T47D (cell line): Measurements from ENCODE around the gene ELL2.
"Not testable (repeated sequence)": the region's sequence is repeated elsewhere in the genome, so short reads cannot be mapped to it uniquely, and the experiment has no call there.

Experiments used
- DNase-seq, 2 experiments: peaks; one replicate each; pipeline versions ENCODE4 v3.0.0 to v3.0.0-alpha.2; 2011 to 2012; ENCODE audit warnings: low read depth in 1 of 2, low spot score in 1 of 2
- JUND ChIP-seq: IDR thresholded peaks from 2 replicates; pipeline ENCODE4 v1.6.1; 2012; ENCODE audit warnings: low read depth
- in situ Hi-C: cut with HindIII; loops from 2 replicates; pipeline ENCODE4 v1.10.0; 2016; ENCODE audit warnings: low sequenced_read_pairs, low pct_unique_long_range_greater_than_20kb

Gene ELL2

DNA sequence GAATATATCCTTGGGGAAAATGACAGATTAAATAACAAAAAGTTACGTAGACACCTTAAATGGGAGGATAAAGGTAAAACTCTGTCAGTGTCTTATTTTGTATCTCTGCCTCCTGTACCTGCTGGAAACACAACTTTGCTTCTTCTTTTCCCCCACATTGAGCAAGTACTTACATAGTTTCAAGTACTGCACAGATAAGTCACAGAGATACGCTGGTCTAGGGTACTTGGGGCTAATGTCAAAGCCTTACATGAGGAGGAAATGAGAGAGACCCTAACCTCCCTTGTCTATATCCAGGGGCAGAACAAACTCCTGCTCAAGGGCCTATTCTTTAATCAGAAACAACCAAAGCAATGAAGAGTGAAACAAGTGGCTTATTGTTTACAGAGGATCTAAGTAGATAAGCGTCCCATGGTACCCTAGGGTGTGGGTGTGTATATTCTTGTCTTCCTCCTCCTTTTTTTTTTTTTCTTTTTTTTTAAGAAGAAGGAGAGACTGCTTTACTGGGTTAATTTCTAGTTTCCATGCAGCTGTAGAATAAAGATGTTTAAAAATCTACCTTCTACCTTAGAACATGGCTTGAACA lies 43.1 kb downstream of the ELL2 start:
- no peak for DNase-seq
- in situ Hi-C loops, result no loop called here
- TF ChIP-seq JUND, result no peak

DNA sequence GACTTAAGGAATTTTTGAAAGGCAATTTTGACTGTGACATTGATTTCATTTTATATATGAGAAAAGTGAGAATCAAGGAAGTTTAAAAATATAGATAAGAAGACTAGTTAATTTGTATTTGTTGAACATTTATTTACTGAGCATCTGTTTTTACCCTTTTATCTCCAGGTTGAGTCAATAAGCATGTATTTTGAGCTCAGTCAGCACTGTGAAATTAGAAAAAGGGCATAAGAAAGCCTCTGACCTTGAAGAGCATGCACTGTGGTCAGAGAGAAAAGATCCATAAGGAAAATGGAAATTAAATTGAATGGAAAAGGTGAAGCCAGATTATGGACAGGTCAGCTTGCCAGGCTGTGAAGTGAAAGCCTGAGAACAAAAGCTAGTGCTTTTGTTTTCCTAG lies 44.4 kb downstream of the ELL2 start:
- no peak for DNase-seq
- TF ChIP-seq JUND, result no peak
- in situ Hi-C loops, result no loop called here

- TF ChIP-seq JUND, result no peak
- in situ Hi-C loops, result no loop called here
- DNase-seq, result no peak
Observed at GRCh38 chr5:95916687-95917085, 45.0 kb downstream of the ELL2 start.

DNA sequence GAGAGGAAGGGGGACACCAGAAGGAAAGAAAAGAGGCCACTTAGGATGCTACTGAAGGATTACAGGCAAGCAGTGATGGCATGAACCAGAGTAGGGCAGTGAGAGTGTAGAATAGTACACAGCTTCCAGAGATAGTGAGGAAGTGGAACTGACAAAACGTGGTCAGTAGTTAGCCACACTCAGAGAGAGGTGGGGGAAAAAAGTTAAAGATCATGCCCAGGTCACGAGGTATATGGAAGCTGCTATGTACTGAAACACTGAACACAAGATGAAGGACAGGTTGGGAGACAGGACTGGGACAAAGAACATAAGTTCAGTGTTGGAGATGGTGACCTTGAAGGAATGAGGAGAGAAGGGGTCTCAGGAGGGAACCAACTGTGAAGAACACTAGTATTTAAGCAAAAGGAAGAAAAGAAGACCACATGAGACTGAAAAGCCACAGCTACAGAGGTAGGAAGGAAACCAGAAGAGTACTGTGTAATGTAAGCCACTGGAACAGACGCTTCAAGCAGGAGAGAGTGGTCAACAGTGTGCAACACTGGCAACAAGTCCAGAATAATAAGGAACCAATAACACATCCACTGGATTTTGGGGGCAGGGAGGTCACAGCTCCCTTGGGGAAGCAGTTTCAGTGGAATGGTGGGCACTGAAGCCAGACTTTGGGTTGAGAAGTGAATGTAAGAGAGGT lies 45.5 kb downstream of the ELL2 start:
- no peak for DNase-seq
- in situ Hi-C loops, result no loop called here
- TF ChIP-seq JUND, result no peak

DNA sequence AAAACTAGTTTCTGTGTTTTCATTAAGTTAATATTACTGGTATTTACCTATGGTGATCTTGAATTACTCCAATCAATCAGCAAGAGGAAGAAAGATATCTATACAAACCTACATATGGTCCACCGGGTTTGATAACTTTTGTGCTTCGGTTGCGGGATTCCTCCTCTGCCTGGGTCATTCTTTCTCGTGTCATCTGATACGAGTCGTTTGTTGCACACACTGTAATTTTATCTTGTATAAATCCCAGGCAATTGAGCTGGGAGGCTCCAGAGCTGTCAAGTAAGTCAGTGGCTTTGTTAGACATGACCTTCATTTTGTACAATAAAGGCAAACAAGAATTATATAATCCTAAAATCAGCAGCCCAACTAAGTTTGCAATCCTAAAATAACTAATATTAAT lies 48.0 kb downstream of the ELL2 start:
- in situ Hi-C loops, result no loop called here
- no peak for TF ChIP-seq JUND
- DNase-seq, result no peak

- no peak for TF ChIP-seq JUND
- DNase-seq, result no peak
- in situ Hi-C loops, result no loop called here
Observed at GRCh38 chr5:95912029-95912428, 49.6 kb downstream of the ELL2 start.

DNA sequence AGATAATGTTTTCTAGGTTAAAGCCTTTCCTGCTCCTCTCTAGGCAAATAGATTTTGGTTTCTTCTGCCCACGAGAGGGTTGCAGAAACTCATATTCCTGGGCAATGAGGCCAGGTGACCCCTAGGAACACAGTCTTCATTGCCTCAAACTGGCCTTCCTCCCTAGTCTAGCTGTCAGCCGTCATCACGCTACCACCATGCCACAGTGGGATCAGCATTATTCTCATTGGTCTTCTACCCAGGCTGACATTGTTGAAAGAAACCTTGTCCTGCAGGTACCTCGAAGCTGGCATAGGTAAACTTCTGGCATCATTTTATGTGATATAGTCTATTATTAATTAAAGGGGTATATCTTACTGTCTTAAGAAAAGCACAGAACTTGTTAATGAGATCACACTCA lies 51.1 kb downstream of the ELL2 start:
- in situ Hi-C loops, result no loop called here
- TF ChIP-seq JUND, result no peak
- no peak for DNase-seq

DNA sequence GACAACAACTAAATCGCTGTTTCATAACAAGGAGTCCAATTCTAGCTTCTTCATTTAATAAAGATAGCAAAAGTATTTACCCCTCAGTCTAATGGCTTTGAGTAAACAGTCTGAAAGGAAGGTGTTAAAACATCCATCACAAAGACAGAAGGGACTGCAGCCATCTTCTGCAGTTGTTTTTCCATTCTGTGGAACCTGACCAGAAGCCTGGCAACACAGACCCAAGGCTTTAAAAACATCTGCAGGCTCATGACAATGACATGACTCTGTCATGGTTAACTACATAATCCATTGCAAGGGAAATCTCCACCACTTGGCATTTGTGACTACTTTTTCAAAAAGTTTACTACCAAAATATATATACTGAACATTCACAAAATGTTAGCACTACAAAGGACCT lies 51.9 kb downstream of the ELL2 start:
- TF ChIP-seq JUND, result no peak
- in situ Hi-C loops, result no loop called here
- no peak for DNase-seq

DNA sequence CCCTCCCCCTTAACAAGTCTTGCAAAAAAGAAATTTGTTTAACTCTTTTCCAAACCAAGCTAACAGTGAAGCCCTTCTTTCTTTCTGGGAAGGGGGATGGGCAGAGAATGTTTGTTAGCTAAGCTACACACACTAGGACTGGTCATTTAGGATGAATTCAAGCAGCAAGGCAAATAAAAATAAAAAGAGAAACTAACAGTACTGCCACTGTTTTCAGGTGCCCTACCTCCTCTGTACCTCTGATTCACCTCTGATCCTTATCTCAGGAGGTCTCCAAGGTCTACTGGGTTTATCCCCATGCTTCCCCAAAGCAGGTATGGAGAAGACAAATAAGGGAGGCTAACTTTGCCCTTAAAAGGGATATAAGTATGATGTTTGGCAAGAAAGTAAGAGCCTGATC lies 52.9 kb downstream of the ELL2 start:
- in situ Hi-C loops, result no loop called here
- DNase-seq, result no peak
- no peak for TF ChIP-seq JUND

GRCh38 chr5:95907740-95908706 lies 53.6 kb downstream of the ELL2 start:
- in situ Hi-C loops, result no loop called here
- TF ChIP-seq JUND, result no peak
- DNase-seq, result no peak

- in situ Hi-C loops, result no loop called here
Observed at GRCh38 chr5:95907067-95907705, 54.5 kb downstream of the ELL2 start.

DNA sequence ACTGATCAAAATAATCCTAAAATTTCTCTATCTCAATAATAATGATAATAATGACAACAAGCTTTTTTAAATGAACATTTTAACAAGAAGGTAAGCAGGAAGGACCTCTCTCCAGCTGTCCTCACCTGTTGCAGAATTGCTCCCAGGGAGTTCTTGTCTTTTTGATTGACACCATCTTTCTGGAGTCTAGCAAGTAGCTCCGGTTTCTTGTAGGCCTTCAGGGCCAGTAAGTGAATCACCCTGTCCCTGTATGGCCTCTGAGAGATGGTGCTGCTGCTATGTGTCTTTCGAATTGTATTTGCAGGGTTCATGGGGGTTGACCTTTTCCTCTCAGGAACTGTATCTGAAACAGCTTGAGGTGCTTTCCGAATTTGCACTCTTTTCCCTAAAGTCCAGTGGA lies 55.3 kb downstream of the ELL2 start:
- in situ Hi-C loops, result not testable (repeated sequence)
- peak in 1 of 2 experiments; percentile 49 for DNase-seq

More at GRCh38 chr5:95907067-95907705, 54.5 kb downstream of the ELL2 start:
- TF ChIP-seq JUND, result no peak
- no peak for DNase-seq
